Measurements from ENCODE around the gene PKD2L1. TPM values are rescaled to one million over a fixed set of nuclear protein-coding genes. Genes with fewer than 3 reads are reported as not detected.

PKD2L1 gene
- polyA plus RNA-seq, 1 donor (not counting 4 experiments of a cell fraction or from before 2014, with no cell fraction given), result not detected

GRCh38 chr10:100340948-100341847 lies 11.2 kb upstream of the PKD2L1 start:
- no peaks in the 10 kb centered on the region for H3K36me3 ChIP-seq (ENCODE audit: control insufficient read depth in 2 of 2, extremely low read depth in 1 of 2, insufficient read depth in 2 of 2, low read length in 2 of 2)
- DNase-seq (ENCODE audit: low read depth, low spot score), result no peak
- TF ChIP-seq CTCF (optimal IDR thresholded peaks at IDR 0.05 in 1 of 3, IDR thresholded peaks at IDR 0.05 in 1 of 3, conservative IDR thresholded peaks at IDR 0.05 in 1 of 3; ENCODE audit: extremely low read depth in 1 of 3, insufficient read depth in 2 of 3, low read length in 3 of 3), result no peak
- no peak for TF ChIP-seq EZH2 (IDR thresholded peaks at IDR 0.05; ENCODE audit: low read length)
- H3K9me1 ChIP-seq (ENCODE audit: control insufficient read depth, extremely low read depth, insufficient read depth, low read length), result no peaks in the 10 kb centered on the region
- dilution Hi-C loops (cut with MboI; ENCODE audit: extremely low pct_ligation_motif_present, low sequenced_read_pairs), result loop anchor here (25.0 kb wide), 1 partner anchor 96 kb away; no protein-coding TSS in a partner anchor
- peaks cover under 1% of the 10 kb centered on the region for H3K79me2 ChIP-seq (ENCODE audit: control insufficient read depth, insufficient read depth, low read length)
- no peak overlapping the region for H2AFZ ChIP-seq (ENCODE audit: control insufficient read depth, low read length)
- no peak overlapping the region for H3K9ac ChIP-seq (ENCODE audit: control insufficient read depth, extremely low read depth, insufficient read depth, low read length)
- H3K4me1 ChIP-seq (ENCODE audit: control insufficient read depth, extremely low read depth, insufficient read depth, low read length), result peaks cover 7% of the 10 kb centered on the region
- H3K4me2 ChIP-seq (ENCODE audit: control insufficient read depth, extremely low read depth, insufficient read depth, low read depth, low read length), result no peak overlapping the region
- no peaks in the 10 kb centered on the region for H4K20me1 ChIP-seq (ENCODE audit: control insufficient read depth, extremely low read depth, insufficient read depth, low read length)
- H3K9me3 ChIP-seq (ENCODE audit: control insufficient read depth, low read depth, low read length), result no peaks in the 10 kb centered on the region
- no peaks in the 10 kb centered on the region for H3K27me3 ChIP-seq (ENCODE audit: control insufficient read depth, extremely low read depth, insufficient read depth, low read length)
- H3K4me3 ChIP-seq (ENCODE audit: control insufficient read depth in 2 of 3, extremely low read depth in 1 of 3, insufficient read depth in 2 of 3, low read depth in 1 of 3, low read length in 3 of 3), result no peak overlapping the region
- H3K27ac ChIP-seq (ENCODE audit: control insufficient read depth, insufficient read depth, low read length), result no peak overlapping the region
- no peak for FAIRE-seq

GRCh38 chr10:100339236-100339635 lies 9.2 kb upstream of the PKD2L1 start:
- no peaks in the 10 kb centered on the region for H3K79me2 ChIP-seq (ENCODE audit: control insufficient read depth, insufficient read depth, low read length)
- no peak for DNase-seq (ENCODE audit: low read depth, low spot score)
- no peak for TF ChIP-seq EZH2 (IDR thresholded peaks at IDR 0.05; ENCODE audit: low read length)
- no peak for TF ChIP-seq CTCF (optimal IDR thresholded peaks at IDR 0.05 in 1 of 3, IDR thresholded peaks at IDR 0.05 in 1 of 3, conservative IDR thresholded peaks at IDR 0.05 in 1 of 3; ENCODE audit: extremely low read depth in 1 of 3, insufficient read depth in 2 of 3, low read length in 3 of 3)
- H3K9me1 ChIP-seq (ENCODE audit: control insufficient read depth, extremely low read depth, insufficient read depth, low read length), result no peaks in the 10 kb centered on the region
- FAIRE-seq, result no peak
- no peaks in the 10 kb centered on the region for H3K9me3 ChIP-seq (ENCODE audit: control insufficient read depth, low read depth, low read length)
- no peak overlapping the region for H3K27ac ChIP-seq (ENCODE audit: control insufficient read depth, insufficient read depth, low read length)
- H3K4me1 ChIP-seq (ENCODE audit: control insufficient read depth, extremely low read depth, insufficient read depth, low read length), result no peaks in the 10 kb centered on the region
- dilution Hi-C loops (cut with MboI; ENCODE audit: extremely low pct_ligation_motif_present, low sequenced_read_pairs), result loop anchor here (25.0 kb wide), 1 partner anchor 98 kb away; no protein-coding TSS in a partner anchor
- no peak overlapping the region for H3K4me3 ChIP-seq (ENCODE audit: control insufficient read depth in 2 of 3, extremely low read depth in 1 of 3, insufficient read depth in 2 of 3, low read depth in 1 of 3, low read length in 3 of 3)
- no peaks in the 10 kb centered on the region for H4K20me1 ChIP-seq (ENCODE audit: control insufficient read depth, extremely low read depth, insufficient read depth, low read length)
- H3K27me3 ChIP-seq (ENCODE audit: control insufficient read depth, extremely low read depth, insufficient read depth, low read length), result no peaks in the 10 kb centered on the region
- no peak overlapping the region for H3K4me2 ChIP-seq (ENCODE audit: control insufficient read depth, extremely low read depth, insufficient read depth, low read depth, low read length)
- H2AFZ ChIP-seq (ENCODE audit: control insufficient read depth, low read length), result no peak overlapping the region
- no peaks in the 10 kb centered on the region for H3K36me3 ChIP-seq (ENCODE audit: control insufficient read depth in 2 of 2, extremely low read depth in 1 of 2, insufficient read depth in 2 of 2, low read length in 2 of 2)
- no peak overlapping the region for H3K9ac ChIP-seq (ENCODE audit: control insufficient read depth, extremely low read depth, insufficient read depth, low read length)

Measured in keratinocyte (primary cell).